WTC11 (cell line): ENCODE measurements around the gene MEX3C.

Experiments used
- CTCF ChIP-seq: fragments of 200-600 bp; IDR thresholded peaks from 2 replicates; pipeline ENCODE4 v1.8.0; 2022; ENCODE audit warnings: antibody characterized with exemption
- MAX ChIP-seq: sonication (generic); formaldehyde crosslinking; IDR thresholded peaks from 2 replicates; pipeline ENCODE4 v1.8.0; 2022; ENCODE audit warnings: mild to moderate bottlenecking, missing genetic modification reagents
- USF2 ChIP-seq: sonication (generic); formaldehyde crosslinking; IDR thresholded peaks from 2 replicates; pipeline ENCODE4 v1.8.1; 2023; ENCODE audit warnings: mild to moderate bottlenecking, missing genetic modification reagents, moderate library complexity
- ZNF138 ChIP-seq: sonication (generic); formaldehyde crosslinking; conservative IDR thresholded peaks from 2 replicates; pipeline ENCODE4 v1.8.1; 2022; ENCODE audit warnings: mild to moderate bottlenecking, moderate library complexity, missing genetic modification reagents

- TF ChIP-seq CTCF (no peak), MAX (CRISPR knock-in tag) (no peak), ZNF138 (CRISPR knock-in tag) (no peak), USF2 (CRISPR knock-in tag) (no peak)
Measured at GRCh38 chr18:51227660-51228059, 30.2 kb upstream of the MEX3C start.
